DMS114 treated with DMSO at 0.1 percent for 48 hours (cell line): ENCODE data around the gene CCDC107.
A peak's percentile ranks its signal among the peaks of the same experiment; 100 is the strongest.
"Not testable (repeated sequence)": the region's sequence is repeated elsewhere in the genome, so short reads cannot be mapped to it uniquely, and the experiment has no call there.

Experiments used
- DNase-seq: peaks from one replicate; lab custom pipeline; 2025; ENCODE audit not compliant: unreplicated experiment; lab: John Stamatoyannopoulos, UW

CCDC107 gene

GRCh38 chr9:35637427-35637955 lies 20.6 kb upstream of the CCDC107 start:
- not testable (repeated sequence) for DNase-seq

- not testable (repeated sequence) for DNase-seq
These were observed 19.3 kb upstream of the CCDC107 start for GRCh38 chr9:35638751-35639150.

- DNase-seq = not testable (repeated sequence)
These were observed 18.9 kb upstream of the CCDC107 start for GRCh38 chr9:35639225-35639624.

- DNase-seq = no peak
These were observed 18.5 kb upstream of the CCDC107 start for GRCh38 chr9:35639631-35640030.

GRCh38 chr9:35640431-35640830 lies 17.7 kb upstream of the CCDC107 start:
- not testable (repeated sequence) for DNase-seq

GRCh38 chr9:35641478-35641877 lies 16.6 kb upstream of the CCDC107 start:
- not testable (repeated sequence) for DNase-seq

GRCh38 chr9:35643046-35643445 lies 15.0 kb upstream of the CCDC107 start:
- no peak for DNase-seq

- not testable (repeated sequence) for DNase-seq
These were observed 12.4 kb upstream of the CCDC107 start for GRCh38 chr9:35645736-35646135.

GRCh38 chr9:35646153-35646532 lies 11.9 kb upstream of the CCDC107 start:
- no peak for DNase-seq

GRCh38 chr9:35646533-35647265 lies 11.4 kb upstream of the CCDC107 start:
- DNase-seq = peak; percentile 64

GRCh38 chr9:35649431-35650340 lies 8.4 kb upstream of the CCDC107 start:
- no peak for DNase-seq

- no peak for DNase-seq
These were observed 7.5 kb upstream of the CCDC107 start, which contains the start of gene SIT1 for GRCh38 chr9:35650341-35651158. TSS of gene SIT1 (minus strand) at chr9:35650931. CDS start at chr9:35650853, 78 bp downstream.

- DNase-seq = no peak
These were observed 5.9 kb upstream of the CCDC107 start for GRCh38 chr9:35651956-35652828.

GRCh38 chr9:35652829-35653209 lies 5.3 kb upstream of the CCDC107 start:
- DNase-seq = no peak

- no peak for DNase-seq
These were observed 4.5 kb upstream of the CCDC107 start for GRCh38 chr9:35653611-35654010.

GRCh38 chr9:35656348-35656747 lies 1.7 kb upstream of the CCDC107 start:
- no peak for DNase-seq

GRCh38 chr9:35656831-35657545 lies 1.1 kb upstream of the CCDC107 start:
- no peak for DNase-seq

GRCh38 chr9:35657546-35658136 lies 451 bp upstream of the CCDC107 start, which contains the start of gene RMRP:
TSS of gene RMRP (minus strand) at chr9:35658019.
- peak; percentile 92 for DNase-seq

- DNase-seq = peak; percentile 24
These were observed 802 bp downstream of the CCDC107 start for GRCh38 chr9:35658968-35659220.
